Measurements from ENCODE around the gene UNC5A.

The UNC5A gene

DNA sequence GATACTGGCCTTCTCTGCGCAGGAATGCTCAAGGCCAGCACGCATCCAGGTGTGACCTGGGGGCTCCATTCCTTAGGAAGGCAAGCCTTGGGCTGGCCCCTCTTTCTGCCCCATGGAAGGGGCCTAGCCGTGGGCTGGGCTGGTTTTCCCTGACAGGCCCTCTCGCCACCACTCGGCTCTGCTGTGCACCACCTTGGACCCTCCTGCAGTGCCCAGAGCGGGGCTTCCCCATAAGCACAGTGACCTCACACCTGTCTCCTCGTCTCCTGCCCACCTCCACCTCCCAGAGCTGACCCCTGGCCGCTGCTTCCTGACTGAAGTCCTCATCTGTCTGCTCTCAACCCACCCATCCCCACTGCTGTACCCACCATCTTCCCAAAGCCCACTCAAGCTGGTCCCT lies 21.1 kb downstream of the UNC5A start:
- no peak overlapping the region for H2BK5ac ChIP-seq (ENCODE audit: low read depth, low read length, poor library complexity, severe bottlenecking)
- no peak overlapping the region for H3K4ac ChIP-seq (ENCODE audit: low read depth in 1 of 2, low read length in 2 of 2)
- no peak overlapping the region for H3K27ac ChIP-seq (ENCODE audit: low read length, poor library complexity, severe bottlenecking)
- H3K27me3 ChIP-seq (ENCODE audit: control insufficient read depth in 1 of 2, insufficient read depth in 1 of 2, low read length in 2 of 2), result peaks cover 6 to 40% of the 10 kb centered on the region in 2 experiments
- 69% methylated on average over 8 of the region's 8 CpGs for WGBS
- no peak overlapping the region for H3K23ac ChIP-seq (ENCODE audit: low read length in 2 of 2)
- H3K9ac ChIP-seq (ENCODE audit: low read length), result no peak overlapping the region
- no peaks in the 10 kb centered on the region for H3K36me3 ChIP-seq (ENCODE audit: control insufficient read depth in 1 of 2, insufficient read depth in 2 of 2, low read depth in 1 of 2, low read length in 2 of 2)
- H2AFZ ChIP-seq (ENCODE audit: low read depth, low read length), result no peak overlapping the region
- no peak overlapping the region for H3K4me2 ChIP-seq (ENCODE audit: low read length, poor library complexity, severe bottlenecking)
- no peak overlapping the region for H2AK5ac ChIP-seq (ENCODE audit: low read length, severe bottlenecking)
- H3K4me3 ChIP-seq (ENCODE audit: insufficient read depth in 1 of 2, low read depth in 1 of 2, low read length in 2 of 2), result no peak overlapping the region
- H3K79me1 ChIP-seq (replicated peaks; ENCODE audit: low read length, poor library complexity, severe bottlenecking), result peaks cover 15% of the 10 kb centered on the region
- no peaks in the 10 kb centered on the region for H3K9me3 ChIP-seq (ENCODE audit: control insufficient read depth, low read length)
- no peak overlapping the region for H2BK120ac ChIP-seq (ENCODE audit: low read depth, low read length)
- no peak overlapping the region for H4K91ac ChIP-seq (ENCODE audit: low read length)
- H3K18ac ChIP-seq (ENCODE audit: low read depth in 1 of 2, low read length in 2 of 2), result no peak overlapping the region
- no peak overlapping the region for H2BK12ac ChIP-seq (ENCODE audit: low read length in 2 of 2)
- DNase-seq, result no peak
- no peak overlapping the region for H3K14ac ChIP-seq (ENCODE audit: low read length in 2 of 2)
- no peak overlapping the region for H2BK15ac ChIP-seq (ENCODE audit: low read depth, poor library complexity, severe bottlenecking)
- peaks cover 4% of the 10 kb centered on the region for H3K4me1 ChIP-seq (ENCODE audit: control insufficient read depth, insufficient read depth, low read depth, low read length)
- H4K8ac ChIP-seq (ENCODE audit: low read length), result no peak overlapping the region

DNA sequence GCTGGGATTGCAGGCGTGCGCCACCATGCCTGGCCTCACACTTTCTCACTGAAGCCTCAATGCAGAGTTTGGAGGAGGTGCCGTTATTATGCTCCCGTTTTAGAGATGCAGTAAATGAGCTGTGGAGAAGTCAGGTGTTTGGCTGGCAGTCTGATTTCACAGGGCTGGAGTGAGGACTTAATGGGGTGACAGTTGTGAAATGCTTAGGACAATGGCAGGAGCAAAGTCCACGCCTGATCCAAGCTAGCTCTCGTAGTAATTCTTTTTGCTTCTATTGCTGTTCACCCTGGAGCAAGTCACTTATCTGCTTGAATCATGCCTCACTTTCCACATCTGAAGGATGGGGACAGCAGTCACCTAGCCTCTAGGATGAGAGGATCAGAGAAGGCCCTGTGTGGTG lies 21.8 kb downstream of the UNC5A start:
- H2BK12ac ChIP-seq (ENCODE audit: low read length in 2 of 2), result no peak overlapping the region
- no peak overlapping the region for H2BK15ac ChIP-seq (ENCODE audit: low read depth, poor library complexity, severe bottlenecking)
- no peak overlapping the region for H4K91ac ChIP-seq (ENCODE audit: low read length)
- H3K4me2 ChIP-seq (ENCODE audit: low read length, poor library complexity, severe bottlenecking), result no peak overlapping the region
- no peak overlapping the region for H3K23ac ChIP-seq (ENCODE audit: low read length in 2 of 2)
- peaks cover 15% of the 10 kb centered on the region for H3K79me1 ChIP-seq (replicated peaks; ENCODE audit: low read length, poor library complexity, severe bottlenecking)
- no peaks in the 10 kb centered on the region for H3K36me3 ChIP-seq (ENCODE audit: control insufficient read depth in 1 of 2, insufficient read depth in 2 of 2, low read depth in 1 of 2, low read length in 2 of 2)
- H2BK120ac ChIP-seq (ENCODE audit: low read depth, low read length), result no peak overlapping the region
- H3K9ac ChIP-seq (ENCODE audit: low read length), result no peak overlapping the region
- no peak overlapping the region for H2BK5ac ChIP-seq (ENCODE audit: low read depth, low read length, poor library complexity, severe bottlenecking)
- no peak overlapping the region for H3K4me3 ChIP-seq (ENCODE audit: insufficient read depth in 1 of 2, low read depth in 1 of 2, low read length in 2 of 2)
- no peak overlapping the region for H2AK5ac ChIP-seq (ENCODE audit: low read length, severe bottlenecking)
- no peak overlapping the region for H2AFZ ChIP-seq (ENCODE audit: low read depth, low read length)
- 88% methylated on average over 5 of the region's 6 CpGs for WGBS
- H3K27ac ChIP-seq (ENCODE audit: low read length, poor library complexity, severe bottlenecking), result no peak overlapping the region
- no peak for DNase-seq
- peaks cover 4% of the 10 kb centered on the region for H3K4me1 ChIP-seq (ENCODE audit: control insufficient read depth, insufficient read depth, low read depth, low read length)
- H4K8ac ChIP-seq (ENCODE audit: low read length), result no peak overlapping the region
- H3K27me3 ChIP-seq (ENCODE audit: control insufficient read depth in 1 of 2, insufficient read depth in 1 of 2, low read length in 2 of 2), result peaks cover 7 to 42% of the 10 kb centered on the region in 2 experiments
- H3K14ac ChIP-seq (ENCODE audit: low read length in 2 of 2), result no peak overlapping the region
- H3K9me3 ChIP-seq (ENCODE audit: control insufficient read depth, low read length), result no peaks in the 10 kb centered on the region
- no peak overlapping the region for H3K18ac ChIP-seq (ENCODE audit: low read depth in 1 of 2, low read length in 2 of 2)
- no peak overlapping the region for H3K4ac ChIP-seq (ENCODE audit: low read depth in 1 of 2, low read length in 2 of 2)

DNA sequence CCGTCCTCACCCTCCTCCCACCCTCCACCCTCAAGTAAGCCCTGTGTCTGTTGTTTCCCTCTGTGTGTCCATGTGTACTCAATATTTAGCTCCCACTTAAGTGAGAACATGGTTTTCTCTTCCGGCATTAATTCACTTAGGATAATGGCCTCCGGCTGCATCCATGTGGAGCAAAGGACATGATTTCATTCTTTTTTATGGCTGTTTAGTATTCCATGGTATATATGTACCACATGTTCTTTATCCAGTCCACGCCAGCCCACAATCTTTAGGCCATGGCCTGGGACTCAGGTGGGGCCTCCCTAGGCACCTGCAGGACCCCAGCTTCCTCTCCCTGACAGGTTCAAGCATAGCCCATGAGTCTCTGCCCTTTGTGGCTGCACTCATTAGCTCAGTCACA lies 22.9 kb downstream of the UNC5A start:
- no peak overlapping the region for H3K18ac ChIP-seq (ENCODE audit: low read depth in 1 of 2, low read length in 2 of 2)
- H3K14ac ChIP-seq (ENCODE audit: low read length in 2 of 2), result no peak overlapping the region
- H3K4me1 ChIP-seq (ENCODE audit: control insufficient read depth, insufficient read depth, low read depth, low read length), result peaks cover 4% of the 10 kb centered on the region
- H3K9ac ChIP-seq (ENCODE audit: low read length), result no peak overlapping the region
- H3K9me3 ChIP-seq (ENCODE audit: control insufficient read depth, low read length), result no peaks in the 10 kb centered on the region
- no peak for DNase-seq
- H3K4me2 ChIP-seq (ENCODE audit: low read length, poor library complexity, severe bottlenecking), result no peak overlapping the region
- no peak overlapping the region for H3K27ac ChIP-seq (ENCODE audit: low read length, poor library complexity, severe bottlenecking)
- no peak overlapping the region for H2BK5ac ChIP-seq (ENCODE audit: low read depth, low read length, poor library complexity, severe bottlenecking)
- no peak overlapping the region for H4K91ac ChIP-seq (ENCODE audit: low read length)
- H2AK5ac ChIP-seq (ENCODE audit: low read length, severe bottlenecking), result no peak overlapping the region
- peaks cover 13% of the 10 kb centered on the region for H3K79me1 ChIP-seq (replicated peaks; ENCODE audit: low read length, poor library complexity, severe bottlenecking)
- no peak overlapping the region for H3K4me3 ChIP-seq (ENCODE audit: insufficient read depth in 1 of 2, low read depth in 1 of 2, low read length in 2 of 2)
- no peaks in the 10 kb centered on the region for H3K36me3 ChIP-seq (ENCODE audit: control insufficient read depth in 1 of 2, insufficient read depth in 2 of 2, low read depth in 1 of 2, low read length in 2 of 2)
- no peak overlapping the region for H4K8ac ChIP-seq (ENCODE audit: low read length)
- no peak overlapping the region for H2BK120ac ChIP-seq (ENCODE audit: low read depth, low read length)
- peaks cover 7 to 43% of the 10 kb centered on the region in 2 experiments for H3K27me3 ChIP-seq (ENCODE audit: control insufficient read depth in 1 of 2, insufficient read depth in 1 of 2, low read length in 2 of 2)
- no peak overlapping the region for H3K4ac ChIP-seq (ENCODE audit: low read depth in 1 of 2, low read length in 2 of 2)
- no peak overlapping the region for H2BK12ac ChIP-seq (ENCODE audit: low read length in 2 of 2)
- no peak overlapping the region for H2AFZ ChIP-seq (ENCODE audit: low read depth, low read length)
- WGBS, result 83% methylated on average over 4 of the region's 4 CpGs
- H3K23ac ChIP-seq (ENCODE audit: low read length in 2 of 2), result no peak overlapping the region
- no peak overlapping the region for H2BK15ac ChIP-seq (ENCODE audit: low read depth, poor library complexity, severe bottlenecking)

DNA sequence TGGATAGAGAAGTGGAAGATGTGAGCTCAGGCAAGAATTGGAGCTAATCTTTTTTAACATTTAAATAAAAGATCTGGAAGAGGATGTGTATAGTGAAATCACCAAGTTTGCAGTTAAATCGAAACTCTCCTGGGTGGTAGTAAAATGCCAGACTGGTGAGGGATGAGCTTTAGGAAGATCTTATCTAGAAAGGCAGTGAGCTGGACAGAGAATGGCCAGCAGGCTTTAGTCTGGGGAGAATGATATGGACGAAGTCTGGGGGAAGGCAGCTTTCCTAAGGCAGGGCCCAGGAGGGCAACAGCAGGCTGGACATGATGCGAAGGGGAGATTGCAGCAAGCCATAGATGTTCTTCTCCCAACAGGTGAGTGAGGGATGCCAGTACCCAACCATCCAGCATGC lies 25.6 kb downstream of the UNC5A start:
- H3K4me1 ChIP-seq (ENCODE audit: control insufficient read depth, insufficient read depth, low read depth, low read length), result no peaks in the 10 kb centered on the region
- H3K9ac ChIP-seq (ENCODE audit: low read length), result no peak overlapping the region
- no peaks in the 10 kb centered on the region for H3K9me3 ChIP-seq (ENCODE audit: control insufficient read depth, low read length)
- no peaks in the 10 kb centered on the region for H3K36me3 ChIP-seq (ENCODE audit: control insufficient read depth in 1 of 2, insufficient read depth in 2 of 2, low read depth in 1 of 2, low read length in 2 of 2)
- H3K14ac ChIP-seq (ENCODE audit: low read length in 2 of 2), result no peak overlapping the region
- H3K27ac ChIP-seq (ENCODE audit: low read length, poor library complexity, severe bottlenecking), result no peak overlapping the region
- H3K27me3 ChIP-seq (ENCODE audit: control insufficient read depth in 1 of 2, insufficient read depth in 1 of 2, low read length in 2 of 2), result peaks cover 14 to 64% of the 10 kb centered on the region in 2 experiments
- H3K4ac ChIP-seq (ENCODE audit: low read depth in 1 of 2, low read length in 2 of 2), result no peak overlapping the region
- H2BK120ac ChIP-seq (ENCODE audit: low read depth, low read length), result no peak overlapping the region
- H2BK5ac ChIP-seq (ENCODE audit: low read depth, low read length, poor library complexity, severe bottlenecking), result no peak overlapping the region
- WGBS, result 50% methylated on average over 3 of the region's 3 CpGs
- no peak overlapping the region for H3K23ac ChIP-seq (ENCODE audit: low read length in 2 of 2)
- H3K79me1 ChIP-seq (replicated peaks; ENCODE audit: low read length, poor library complexity, severe bottlenecking), result peaks cover 12% of the 10 kb centered on the region
- no peak overlapping the region for H3K4me2 ChIP-seq (ENCODE audit: low read length, poor library complexity, severe bottlenecking)
- no peak overlapping the region for H2BK12ac ChIP-seq (ENCODE audit: low read length in 2 of 2)
- no peak overlapping the region for H2AK5ac ChIP-seq (ENCODE audit: low read length, severe bottlenecking)
- H2AFZ ChIP-seq (ENCODE audit: low read depth, low read length), result no peak overlapping the region
- no peak overlapping the region for H3K4me3 ChIP-seq (ENCODE audit: insufficient read depth in 1 of 2, low read depth in 1 of 2, low read length in 2 of 2)
- H4K91ac ChIP-seq (ENCODE audit: low read length), result no peak overlapping the region
- DNase-seq, result no peak
- no peak overlapping the region for H4K8ac ChIP-seq (ENCODE audit: low read length)
- no peak overlapping the region for H3K18ac ChIP-seq (ENCODE audit: low read depth in 1 of 2, low read length in 2 of 2)
- H2BK15ac ChIP-seq (ENCODE audit: low read depth, poor library complexity, severe bottlenecking), result no peak overlapping the region

Measured in mesenchymal stem cell (in vitro differentiated cells and primary cell).